Fibroblast of lung (primary cell): ENCODE results near the gene ENTPD6.

Experiments used
- CTCF ChIP-seq, 2 donors: IDR thresholded peaks in 1 of 2; conservative IDR thresholded peaks in 1 of 2; 1 replicate in 1 of 2; 2 replicates in 1 of 2; pipeline ENCODE4 v1.5.1; 2011 to 2012; ENCODE audit warnings: low read length in 2 of 2, control low read depth in 1 of 2, inconsistent platforms in 1 of 2, low read depth in 1 of 2, mild to moderate bottlenecking in 1 of 2
- EZH2 ChIP-seq: IDR thresholded peaks from 2 replicates; pipeline ENCODE4 v1.5.1; 2012; ENCODE audit warnings: low read length, control low read depth, mild to moderate bottlenecking; ENCODE audit errors: missing control alignments

GRCh38 chr20:25254986-25255680 lies 59.6 kb downstream of the ENTPD6 start:
- TF ChIP-seq CTCF (conservative IDR thresholded peaks at IDR 0.05 in 1 of 2, IDR thresholded peaks at IDR 0.05 in 1 of 2; ENCODE audit: low read depth in 1 of 2, low read length in 2 of 2) (no peak), EZH2 (no peak)
